KMS-11 (cell line): ENCODE results near the gene ZNF827.

Experiments used
- H2AFZ ChIP-seq: fragments of 200-600 bp; sonication (generic); 2 replicates; pipeline ENCODE4 v1.6.1; 2016; ENCODE audit warnings: antibody characterized with exemption, mixed run types, low read depth
- H3K27ac ChIP-seq: fragments of 200-600 bp; sonication (generic); 2 replicates; pipeline ENCODE4 v1.6.1; 2016; ENCODE audit warnings: mild to moderate bottlenecking, mixed run types
- H3K27me3 ChIP-seq: fragments of 200-600 bp; sonication (generic); 2 replicates; pipeline ENCODE4 v1.6.1; 2017; ENCODE audit warnings: mild to moderate bottlenecking, low read depth, mixed run types, moderate library complexity; ENCODE audit not compliant: insufficient read depth
- H3K36me3 ChIP-seq: fragments of 200-600 bp; sonication (generic); 2 replicates; pipeline ENCODE4 v1.6.1; 2017; ENCODE audit warnings: mild to moderate bottlenecking, mixed run types; ENCODE audit not compliant: insufficient read depth
- H3K4me1 ChIP-seq: fragments of 200-600 bp; sonication (generic); 2 replicates; pipeline ENCODE4 v1.6.1; 2016; ENCODE audit warnings: mild to moderate bottlenecking, low read depth, mixed run types; ENCODE audit not compliant: poor library complexity, severe bottlenecking
- H3K4me2 ChIP-seq: fragments of 200-600 bp; sonication (generic); 2 replicates; pipeline ENCODE4 v1.7.0; 2016; ENCODE audit warnings: mild to moderate bottlenecking, mixed run types
- H3K4me3 ChIP-seq: fragments of 200-600 bp; sonication (generic); IDR thresholded peaks from 2 replicates; pipeline ENCODE4 v1.6.1; 2017; ENCODE audit warnings: low read depth, low read length, mixed read lengths; ENCODE audit not compliant: insufficient read depth
- H3K79me2 ChIP-seq: fragments of 200-600 bp; sonication (generic); 2 replicates; pipeline ENCODE4 v1.6.1; 2016; ENCODE audit warnings: low read depth, mixed run types; ENCODE audit not compliant: insufficient read depth
- H3K9ac ChIP-seq: fragments of 200-600 bp; sonication (generic); 2 replicates; pipeline ENCODE4 v1.6.1; 2016; ENCODE audit warnings: mild to moderate bottlenecking, mixed run types
- H4K20me1 ChIP-seq: fragments of 200-600 bp; sonication (generic); 2 replicates; pipeline ENCODE4 v1.6.1; 2016; ENCODE audit warnings: mild to moderate bottlenecking, mixed run types; ENCODE audit not compliant: insufficient read depth
- TF ChIP-seq, protein P1 (sequence below): fragments of 200-600 bp; sonication (generic); conservative IDR thresholded peaks from 2 replicates; pipeline ENCODE4 v1.6.1; 2017; ENCODE audit warnings: low read depth, mild to moderate bottlenecking, antibody characterized with exemption, low read length, moderate library complexity, mixed read lengths

Gene ZNF827

DNA sequence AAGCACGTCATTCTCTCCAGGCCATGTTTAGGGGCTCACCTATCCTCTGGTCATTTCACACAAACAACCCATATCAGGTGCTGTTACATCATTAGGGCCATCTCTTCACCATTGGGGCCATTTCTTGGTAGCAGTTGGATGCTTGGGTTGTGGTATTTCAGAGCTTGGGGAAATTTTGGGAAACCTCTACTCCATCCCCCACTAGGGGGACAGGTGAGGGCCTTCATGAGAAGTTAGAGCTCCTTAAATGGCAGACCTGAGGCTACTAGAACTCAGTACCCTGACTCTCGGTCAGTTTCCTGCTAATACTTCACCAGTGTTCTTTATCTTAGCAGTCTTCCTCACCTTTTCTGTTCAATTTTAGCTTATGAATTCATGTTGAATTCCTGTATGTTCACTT lies 50.2 kb downstream of the ZNF827 start:
- H4K20me1 ChIP-seq = no peaks in the 10 kb centered on the region
- H3K79me2 ChIP-seq = no peaks in the 10 kb centered on the region
- no peak overlapping the region for H2AFZ ChIP-seq
- no peak overlapping the region for H3K4me2 ChIP-seq
- no peak overlapping the region for H3K9ac ChIP-seq
- H3K4me1 ChIP-seq = peaks cover 4% of the 10 kb centered on the region
- no peaks in the 10 kb centered on the region for H3K36me3 ChIP-seq
- no peaks in the 10 kb centered on the region for H3K27me3 ChIP-seq
- TF ChIP-seq, protein P1, sequence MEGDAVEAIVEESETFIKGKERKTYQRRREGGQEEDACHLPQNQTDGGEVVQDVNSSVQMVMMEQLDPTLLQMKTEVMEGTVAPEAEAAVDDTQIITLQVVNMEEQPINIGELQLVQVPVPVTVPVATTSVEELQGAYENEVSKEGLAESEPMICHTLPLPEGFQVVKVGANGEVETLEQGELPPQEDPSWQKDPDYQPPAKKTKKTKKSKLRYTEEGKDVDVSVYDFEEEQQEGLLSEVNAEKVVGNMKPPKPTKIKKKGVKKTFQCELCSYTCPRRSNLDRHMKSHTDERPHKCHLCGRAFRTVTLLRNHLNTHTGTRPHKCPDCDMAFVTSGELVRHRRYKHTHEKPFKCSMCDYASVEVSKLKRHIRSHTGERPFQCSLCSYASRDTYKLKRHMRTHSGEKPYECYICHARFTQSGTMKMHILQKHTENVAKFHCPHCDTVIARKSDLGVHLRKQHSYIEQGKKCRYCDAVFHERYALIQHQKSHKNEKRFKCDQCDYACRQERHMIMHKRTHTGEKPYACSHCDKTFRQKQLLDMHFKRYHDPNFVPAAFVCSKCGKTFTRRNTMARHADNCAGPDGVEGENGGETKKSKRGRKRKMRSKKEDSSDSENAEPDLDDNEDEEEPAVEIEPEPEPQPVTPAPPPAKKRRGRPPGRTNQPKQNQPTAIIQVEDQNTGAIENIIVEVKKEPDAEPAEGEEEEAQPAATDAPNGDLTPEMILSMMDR = no peak; the same call in 1 of the 2 replicates
- no peak overlapping the region for H3K4me3 ChIP-seq
- no peak overlapping the region for H3K27ac ChIP-seq

GRCh38 chr4:145887241-145887991 lies 51.2 kb downstream of the ZNF827 start:
- Histone ChIP-seq H3K4me3 (no peak overlapping the region), H2AFZ (no peak overlapping the region), H3K4me2 (no peak overlapping the region), H3K27me3 (no peaks in the 10 kb centered on the region), H3K9ac (no peak overlapping the region), H3K79me2 (no peaks in the 10 kb centered on the region), H4K20me1 (no peaks in the 10 kb centered on the region), H3K36me3 (no peaks in the 10 kb centered on the region), H3K4me1 (peaks cover 4% of the 10 kb centered on the region), H3K27ac (no peak overlapping the region)
- TF ChIP-seq, protein P1 = no peak

- peaks cover 7% of the 10 kb centered on the region for H3K4me1 ChIP-seq
- H3K79me2 ChIP-seq = no peaks in the 10 kb centered on the region
- H3K4me2 ChIP-seq = no peak overlapping the region
- H3K27ac ChIP-seq = no peak overlapping the region
- no peak overlapping the region for H2AFZ ChIP-seq
- H3K27me3 ChIP-seq = no peaks in the 10 kb centered on the region
- H3K36me3 ChIP-seq = no peaks in the 10 kb centered on the region
- no peak overlapping the region for H3K4me3 ChIP-seq
- TF ChIP-seq, protein P1 = no peak
- no peak overlapping the region for H3K9ac ChIP-seq
- H4K20me1 ChIP-seq = no peaks in the 10 kb centered on the region
Observed at GRCh38 chr4:145886871-145887240, 51.8 kb downstream of the ZNF827 start.

- Histone ChIP-seq H2AFZ (no peak overlapping the region), H3K79me2 (no peaks in the 10 kb centered on the region), H3K9ac (no peak overlapping the region), H4K20me1 (no peaks in the 10 kb centered on the region), H3K4me1 (peaks cover 16% of the 10 kb centered on the region), H3K27ac (no peak overlapping the region), H3K36me3 (no peaks in the 10 kb centered on the region), H3K27me3 (no peaks in the 10 kb centered on the region), H3K4me3 (no peak overlapping the region), H3K4me2 (no peak overlapping the region)
- TF ChIP-seq, protein P1 = no peak
Observed at GRCh38 chr4:145885666-145886065, 53.0 kb downstream of the ZNF827 start.
